ENCODE results near the gene DGKD. TPM values are rescaled to one million over a fixed set of nuclear protein-coding genes. Genes with fewer than 3 reads are reported as not detected.

Gene DGKD
- total and polyA plus RNA-seq, 11 donors = 15.5 to 88.6 (median 43.0) TPM

DNA sequence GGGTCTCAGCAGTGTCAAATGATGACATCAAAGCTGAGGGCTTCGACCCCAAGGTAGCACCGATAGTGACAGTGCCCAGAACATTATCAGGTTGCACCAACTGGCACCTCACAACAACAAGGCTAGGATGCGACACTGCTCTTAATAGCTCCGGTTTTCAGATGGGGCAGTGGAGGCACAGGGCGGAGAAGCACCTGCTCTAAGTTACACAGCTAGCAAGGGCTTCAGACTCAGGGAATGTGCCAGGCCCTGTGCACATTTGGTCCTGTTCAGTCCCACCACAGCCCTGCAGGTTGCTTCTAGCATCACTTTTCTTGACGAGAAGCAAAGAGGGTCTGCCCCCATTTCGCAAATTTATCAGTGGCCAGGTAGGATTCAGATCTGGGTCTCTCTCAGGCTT is 74.1 kb downstream of the DGKD start:
- WGBS, 4 donors = 89 to 96% (median 93%) methylated on average over 7 of the region's 7 CpGs
- peaks cover 0 to 11% (median 0%) of the 10 kb centered on the region in 12 donors for H3K9me3 ChIP-seq
- no peaks in the 10 kb centered on the region for H3K27me3 ChIP-seq
- DNase-seq (peak in 1 of 5 donors; percentile 11), ATAC-seq (no peak)
- peaks cover 0 to 67% (median 30%) of the 10 kb centered on the region in 12 donors for H3K4me1 ChIP-seq
- no peak overlapping the region for H3K4me3 ChIP-seq
- peak overlapping the region in 6 of 12 donors; percentile 75 to 85 (median 76) for H3K27ac ChIP-seq
- H3K36me3 ChIP-seq = no peaks in the 10 kb centered on the region
- TF ChIP-seq POLR2A (IDR thresholded peaks at IDR 0.05) = no peak
- TF ChIP-seq, protein P1, sequence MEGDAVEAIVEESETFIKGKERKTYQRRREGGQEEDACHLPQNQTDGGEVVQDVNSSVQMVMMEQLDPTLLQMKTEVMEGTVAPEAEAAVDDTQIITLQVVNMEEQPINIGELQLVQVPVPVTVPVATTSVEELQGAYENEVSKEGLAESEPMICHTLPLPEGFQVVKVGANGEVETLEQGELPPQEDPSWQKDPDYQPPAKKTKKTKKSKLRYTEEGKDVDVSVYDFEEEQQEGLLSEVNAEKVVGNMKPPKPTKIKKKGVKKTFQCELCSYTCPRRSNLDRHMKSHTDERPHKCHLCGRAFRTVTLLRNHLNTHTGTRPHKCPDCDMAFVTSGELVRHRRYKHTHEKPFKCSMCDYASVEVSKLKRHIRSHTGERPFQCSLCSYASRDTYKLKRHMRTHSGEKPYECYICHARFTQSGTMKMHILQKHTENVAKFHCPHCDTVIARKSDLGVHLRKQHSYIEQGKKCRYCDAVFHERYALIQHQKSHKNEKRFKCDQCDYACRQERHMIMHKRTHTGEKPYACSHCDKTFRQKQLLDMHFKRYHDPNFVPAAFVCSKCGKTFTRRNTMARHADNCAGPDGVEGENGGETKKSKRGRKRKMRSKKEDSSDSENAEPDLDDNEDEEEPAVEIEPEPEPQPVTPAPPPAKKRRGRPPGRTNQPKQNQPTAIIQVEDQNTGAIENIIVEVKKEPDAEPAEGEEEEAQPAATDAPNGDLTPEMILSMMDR (IDR thresholded peaks at IDR 0.05) = no peak
- intact Hi-C loops (cut with DNase I) = no loop called here

DNA sequence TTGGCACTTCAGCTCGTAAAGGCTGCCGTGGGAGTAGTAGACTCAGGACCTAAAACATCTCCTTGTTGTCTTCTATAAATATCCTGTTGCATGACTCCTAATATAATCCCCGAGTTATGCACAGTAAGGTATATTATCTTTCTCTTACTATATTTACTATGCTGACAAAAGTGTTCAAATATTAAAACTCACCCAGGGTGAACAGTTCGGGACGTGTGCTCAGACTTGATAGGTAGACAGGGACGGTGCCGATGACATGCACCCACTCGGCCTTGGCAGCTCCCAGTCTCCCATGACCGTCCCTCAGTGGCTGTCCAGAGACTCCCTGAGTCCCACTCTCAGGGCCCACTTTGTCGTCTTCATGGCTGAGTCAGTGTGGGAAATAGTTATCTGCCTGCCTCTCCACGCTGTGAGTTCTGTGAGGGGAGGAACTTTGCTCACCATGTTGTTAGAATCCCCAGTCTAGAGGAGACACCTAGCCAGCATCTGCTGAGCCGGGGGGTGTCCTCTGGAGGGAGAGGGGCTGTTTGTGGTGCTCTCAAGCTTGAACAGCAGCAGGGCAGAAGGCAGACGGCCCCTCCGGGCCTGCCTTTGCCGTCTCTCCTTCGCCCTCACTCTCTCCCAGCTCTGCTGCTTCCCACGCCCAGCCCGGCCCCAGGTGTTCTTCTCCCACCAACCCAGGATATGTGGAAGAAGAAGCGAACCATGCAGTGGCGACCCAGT is 75.0 kb downstream of the DGKD start:
- ATAC-seq (peak; percentile 25 to 52 (median 41)), DNase-seq (peak in 1 of 5 donors; percentile 18)
- no peaks in the 10 kb centered on the region for H3K27me3 ChIP-seq
- peak overlapping the region in 2 of 12 donors; percentile 17 to 20 for H3K4me3 ChIP-seq
- peaks cover 0 to 11% (median 0%) of the 10 kb centered on the region in 12 donors for H3K9me3 ChIP-seq
- TF ChIP-seq POLR2A (IDR thresholded peaks at IDR 0.05) = no peak
- TF ChIP-seq, protein P1 (IDR thresholded peaks at IDR 0.05) = no peak
- WGBS, 4 donors = 57 to 69% (median 65%) methylated on average over 20 of the region's 20 CpGs
- H3K4me1 ChIP-seq = peaks cover 0 to 62% (median 28%) of the 10 kb centered on the region in 12 donors
- intact Hi-C loops (cut with DNase I) = no loop called here
- H3K36me3 ChIP-seq = peaks cover 0 to 1% (median 0%) of the 10 kb centered on the region in 9 donors
- peak overlapping the region in 11 of 12 donors; percentile 18 to 85 (median 75) for H3K27ac ChIP-seq

DNA sequence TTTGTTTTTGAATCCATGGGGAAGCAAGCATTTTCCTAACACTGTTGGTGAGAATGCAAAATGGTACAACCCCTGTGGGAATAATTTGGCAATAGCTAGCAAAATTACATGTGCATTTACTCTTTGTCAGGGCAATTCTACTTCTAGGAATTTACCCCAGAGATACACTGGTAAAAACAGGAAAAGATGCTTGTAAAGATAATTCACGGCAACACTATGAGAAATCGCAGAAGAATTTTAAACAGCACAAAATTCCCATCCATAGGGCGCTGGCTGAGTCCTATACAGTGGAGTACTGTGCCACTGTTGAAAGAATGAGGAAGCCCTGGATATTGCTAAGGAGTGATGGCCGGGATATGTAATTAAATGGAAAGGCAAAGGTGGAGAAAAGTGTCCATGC is 75.8 kb downstream of the DGKD start:
- no peak for DNase-seq
- H3K4me1 ChIP-seq = peaks cover 0 to 63% (median 29%) of the 10 kb centered on the region in 12 donors
- peak overlapping the region in 5 of 12 donors; percentile 75 to 85 (median 76) for H3K27ac ChIP-seq
- no peak for ATAC-seq
- intact Hi-C loops (cut with DNase I) = no loop called here
- H3K9me3 ChIP-seq = peaks cover 0 to 11% (median 0%) of the 10 kb centered on the region in 12 donors
- H3K36me3 ChIP-seq = peaks cover 0 to 8% (median 2%) of the 10 kb centered on the region in 9 donors
- WGBS, 4 donors = 50 to 61% (median 52%) methylated on average over 4 of the region's 4 CpGs
- H3K27me3 ChIP-seq = no peaks in the 10 kb centered on the region
- no peak for TF ChIP-seq POLR2A (IDR thresholded peaks at IDR 0.05)
- TF ChIP-seq, protein P1 (IDR thresholded peaks at IDR 0.05) = no peak
- no peak overlapping the region for H3K4me3 ChIP-seq

DNA sequence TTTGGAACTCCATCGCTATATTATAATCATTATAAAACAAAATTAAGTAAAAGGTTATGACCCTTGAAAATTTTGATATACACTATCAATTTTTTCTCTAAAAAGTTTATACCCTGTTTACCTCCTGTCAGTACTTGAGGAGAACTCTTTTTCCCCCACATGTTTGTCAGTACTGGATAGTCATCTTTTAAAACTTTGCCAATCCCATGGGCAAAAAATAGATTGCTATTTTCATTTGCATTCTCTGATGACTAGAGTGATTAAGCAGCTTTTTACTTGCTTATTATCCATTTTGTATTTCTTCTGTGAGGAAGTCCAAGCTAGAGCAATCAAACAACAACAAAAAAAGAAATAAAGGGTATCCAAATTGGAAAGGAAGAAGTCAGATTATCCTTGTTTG is 76.4 kb downstream of the DGKD start:
- 92 to 98% (median 95%) methylated on average over 1 of the region's 1 CpG for WGBS, 4 donors
- H3K36me3 ChIP-seq = peaks cover 0 to 14% (median 8%) of the 10 kb centered on the region in 9 donors
- ATAC-seq = no peak
- H3K27ac ChIP-seq = peak overlapping the region in 3 of 12 donors; percentile 9 to 85 (median 40)
- intact Hi-C loops (cut with DNase I) = no loop called here
- H3K9me3 ChIP-seq = peaks cover 0 to 11% (median 0%) of the 10 kb centered on the region in 12 donors
- TF ChIP-seq, protein P1 (IDR thresholded peaks at IDR 0.05) = no peak
- no peak for TF ChIP-seq POLR2A (IDR thresholded peaks at IDR 0.05)
- no peak overlapping the region for H3K4me3 ChIP-seq
- DNase-seq = no peak
- H3K4me1 ChIP-seq = peaks cover 0 to 65% (median 29%) of the 10 kb centered on the region in 12 donors
- no peaks in the 10 kb centered on the region for H3K27me3 ChIP-seq
